H9 (cell line): ENCODE results near the gene ZNF512B. TPM values are rescaled to one million over a fixed set of nuclear protein-coding genes. Genes with fewer than 3 reads are reported as not detected.
A peak's percentile ranks its signal among the peaks of the same experiment; 100 is the strongest.
"Not testable (repeated sequence)": the region's sequence is repeated elsewhere in the genome, so short reads cannot be mapped to it uniquely, and the experiment has no call there.

ENCODE experiments used
- DNase-seq: peaks from one replicate; pipeline ENCODE4 v3.0.0-alpha.2; 2017
- H2AFZ ChIP-seq: one replicate; pipeline ENCODE4 v1.6.1; 2013; ENCODE audit warnings: mild to moderate bottlenecking, low read length, control low read depth, moderate library complexity
- H2AK5ac ChIP-seq: 2 replicates; pipeline ENCODE4 v1.6.1; 2013; ENCODE audit warnings: low read length, control low read depth, mixed read lengths; ENCODE audit not compliant: insufficient read length
- H2BK120ac ChIP-seq: one replicate; pipeline ENCODE4 v1.6.1; 2013; ENCODE audit warnings: low read depth, mild to moderate bottlenecking, low read length, control low read depth, inconsistent platforms; ENCODE audit not compliant: poor library complexity, severe bottlenecking
- H2BK12ac ChIP-seq: 2 replicates; pipeline ENCODE4 v1.6.1; 2013; ENCODE audit warnings: low read length, control low read depth, mixed read lengths, low read depth; ENCODE audit not compliant: insufficient read length
- H2BK15ac ChIP-seq: 2 replicates; pipeline ENCODE4 v1.6.1; 2013; ENCODE audit warnings: low read depth, low read length, control low read depth
- H2BK20ac ChIP-seq: one replicate; pipeline ENCODE4 v1.6.1; 2013; ENCODE audit warnings: low read depth, mild to moderate bottlenecking, low read length, control low read depth, inconsistent platforms; ENCODE audit not compliant: poor library complexity, severe bottlenecking
- H2BK5ac ChIP-seq: 2 replicates; pipeline ENCODE4 v1.6.1; 2013; ENCODE audit warnings: low read length, control low read depth, mixed read lengths; ENCODE audit not compliant: insufficient read length
- H3K14ac ChIP-seq: 2 replicates; pipeline ENCODE4 v1.6.1; 2013; ENCODE audit warnings: low read length, control low read depth; ENCODE audit not compliant: insufficient read depth
- H3K18ac ChIP-seq: 2 replicates; pipeline ENCODE4 v1.6.1; 2013; ENCODE audit warnings: low read depth, mild to moderate bottlenecking, mixed read lengths, low read length, control low read depth; ENCODE audit not compliant: insufficient read length
- H3K23ac ChIP-seq: 2 replicates; pipeline ENCODE4 v1.6.1; 2013; ENCODE audit warnings: low read length, control low read depth, mixed read lengths, low read depth; ENCODE audit not compliant: insufficient read length
- H3K23me2 ChIP-seq: 2 replicates; pipeline ENCODE4 v1.6.1; 2013; ENCODE audit warnings: low read depth, mild to moderate bottlenecking, mixed read lengths, low read length, control low read depth; ENCODE audit not compliant: insufficient read length, poor library complexity, severe bottlenecking
- H3K27ac ChIP-seq: 2 replicates; pipeline ENCODE4 v1.5.1; 2013; ENCODE audit warnings: low read length, control low read depth, mixed read lengths, low read depth; ENCODE audit not compliant: insufficient read length
- H3K27me3 ChIP-seq: 2 replicates; pipeline ENCODE4 v1.6.1; 2013; ENCODE audit warnings: low read length, control low read depth, inconsistent platforms; ENCODE audit not compliant: insufficient read depth
- H3K4ac ChIP-seq: 2 replicates; pipeline ENCODE4 v1.6.1; 2013; ENCODE audit warnings: low read depth, mild to moderate bottlenecking, control low read depth, inconsistent platforms, low read length, moderate library complexity
- H3K4me1 ChIP-seq: 2 replicates; pipeline ENCODE4 v1.6.1; 2013; ENCODE audit warnings: low read length, control low read depth, inconsistent platforms; ENCODE audit not compliant: insufficient read depth
- H3K4me2 ChIP-seq: 2 replicates; pipeline ENCODE4 v1.6.1; 2013; ENCODE audit warnings: low read length, control low read depth, mixed read lengths; ENCODE audit not compliant: insufficient read length, insufficient read depth
- H3K56ac ChIP-seq: 2 replicates; pipeline ENCODE4 v1.6.1; 2013; ENCODE audit warnings: low read depth, mild to moderate bottlenecking, mixed read lengths, low read length, control low read depth; ENCODE audit not compliant: insufficient read length
- H3K79me1 ChIP-seq: 2 replicates; pipeline ENCODE4 v1.6.1; 2013; ENCODE audit warnings: low read depth, mild to moderate bottlenecking, moderate library complexity, low read length, control low read depth, inconsistent platforms; ENCODE audit not compliant: insufficient read depth, poor library complexity, severe bottlenecking
- H3K79me2 ChIP-seq: 2 replicates; pipeline ENCODE4 v1.6.1; 2013; ENCODE audit warnings: low read length, control low read depth, inconsistent platforms; ENCODE audit not compliant: insufficient read depth
- H3K9ac ChIP-seq: 2 replicates; pipeline ENCODE4 v1.6.1; 2013; ENCODE audit warnings: low read length, control low read depth, mixed read lengths; ENCODE audit not compliant: insufficient read length; ENCODE audit errors: extremely low read depth
- H3K9me3 ChIP-seq: one replicate; pipeline ENCODE4 v1.6.1; 2013; ENCODE audit warnings: low read depth, low read length, inconsistent platforms; ENCODE audit not compliant: control insufficient read depth
- H3T11ph ChIP-seq: one replicate; pipeline ENCODE4 v1.6.1; 2013; ENCODE audit warnings: mild to moderate bottlenecking, low read length, control low read depth, inconsistent platforms
- H4K20me1 ChIP-seq: one replicate; pipeline ENCODE4 v1.6.1; 2013; ENCODE audit not compliant: control insufficient read depth, insufficient read length, insufficient read depth
- H4K5ac ChIP-seq: 2 replicates; pipeline ENCODE4 v1.6.1; 2013; ENCODE audit warnings: low read depth, mild to moderate bottlenecking, mixed read lengths, low read length, control low read depth; ENCODE audit not compliant: insufficient read length
- H4K8ac ChIP-seq: replicated peaks from 2 replicates; pipeline ENCODE4 v1.6.1; 2013; ENCODE audit warnings: low read length, control low read depth, mixed read lengths, low read depth; ENCODE audit not compliant: insufficient read length
- H4K91ac ChIP-seq: 2 replicates; pipeline ENCODE4 v1.6.1; 2013; ENCODE audit warnings: low read depth, mild to moderate bottlenecking, moderate library complexity, mixed read lengths, low read length, control low read depth; ENCODE audit not compliant: insufficient read length
- H3K27ac Mint-ChIP-seq, 3 experiments: 2 replicates in 2 of 3; 3 replicates in 1 of 3; pipeline ENCODE4 v1.8.0; 2020 to 2021; ENCODE audit warnings: mixed read lengths in 3 of 3, mild to moderate bottlenecking in 1 of 3, moderate library complexity in 1 of 3
- H3K27me3 Mint-ChIP-seq: 2 replicates; pipeline ENCODE4 v1.8.0; 2021; ENCODE audit warnings: low read depth, mild to moderate bottlenecking, moderate library complexity, mixed read lengths
- H3K36me3 Mint-ChIP-seq, 3 experiments: 2 replicates in 2 of 3; 3 replicates in 1 of 3; pipeline ENCODE4 v1.8.0; 2020 to 2021; ENCODE audit warnings: low read depth in 3 of 3, mixed read lengths in 3 of 3; ENCODE audit not compliant: insufficient read depth in 1 of 3
- H3K4me1 Mint-ChIP-seq, 2 experiments: 2 replicates each; pipeline ENCODE4 v1.8.0; 2020; ENCODE audit warnings: mixed read lengths in 2 of 2
- H3K4me3 Mint-ChIP-seq, 2 experiments: 2 replicates in 1 of 2; 3 replicates in 1 of 2; pipeline ENCODE4 v1.8.0; 2020 to 2021; ENCODE audit warnings: mild to moderate bottlenecking in 2 of 2, mixed read lengths in 2 of 2, moderate library complexity in 1 of 2
- H3K9me3 Mint-ChIP-seq, 2 experiments: 2 replicates in 1 of 2; 3 replicates in 1 of 2; pipeline ENCODE4 v1.8.0; 2020; ENCODE audit warnings: mild to moderate bottlenecking in 2 of 2, mixed read lengths in 2 of 2, moderate library complexity in 1 of 2
- WGBS: extraction: QIAGEN DNeasy Blood & Tissue Kit; methylation state at CpG from one replicate; pipeline ENCODE4 v1.1.7; 2013; ENCODE audit warnings: missing lambda C conversion rate, low lambda C conversion rate, mixed read lengths; ENCODE audit not compliant: insufficient read length; ENCODE audit errors: extremely low coverage; 5-methylcytosine and 5-hydroxymethylcytosine counted together
- total RNA-seq: library from RNA; stranded (reverse); gene quantifications from 2 replicates; pipeline ENCODE4 v1.2.1, GENCODE V29; 2021
- TF ChIP-seq, protein P1 (sequence below): fragments of 200-600 bp; sonication (generic); conservative IDR thresholded peaks from 3 replicates; pipeline ENCODE4 v1.8.0; 2021; ENCODE audit warnings: antibody characterized with exemption, mild to moderate bottlenecking

The ZNF512B gene
- total RNA-seq, 1 experiment from 2014 or later: 46.0 TPM

DNA sequence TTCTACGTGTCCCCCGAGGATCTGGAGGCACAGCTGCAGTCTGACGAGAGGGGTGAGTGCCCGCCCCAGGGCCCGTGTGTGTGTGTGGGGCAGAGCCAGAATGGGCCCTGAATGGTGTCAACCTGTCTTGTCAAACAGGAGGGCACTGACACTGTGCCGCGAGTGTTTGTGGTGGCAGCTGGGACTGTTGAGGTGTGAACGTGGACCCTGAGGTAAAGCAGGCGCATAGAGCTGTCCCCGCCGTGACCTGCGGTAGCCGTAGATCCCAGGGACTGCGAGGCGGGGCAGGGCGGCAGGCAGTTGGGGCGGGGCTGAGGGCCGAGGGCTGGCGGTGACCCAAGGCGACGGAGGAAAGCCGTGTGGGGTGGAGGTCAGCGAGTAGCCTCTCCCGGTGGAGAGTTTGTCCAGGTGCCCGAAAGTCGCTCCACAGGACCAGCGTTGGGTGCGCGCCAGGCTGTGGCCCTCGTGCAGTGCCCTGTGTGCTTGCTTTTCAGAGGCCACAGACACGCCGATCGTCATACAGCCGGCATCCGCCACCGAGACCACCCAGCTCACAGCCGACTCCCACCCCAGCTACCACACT, 38.7 kb downstream of the ZNF512B start:
- no peaks in the 10 kb centered on the region for H3K79me1 ChIP-seq
- no peak overlapping the region for H3K4ac ChIP-seq
- H3K4me1 Mint-ChIP-seq: no peaks in the 10 kb centered on the region
- no peaks in the 10 kb centered on the region for H3K9me3 Mint-ChIP-seq
- H3K27me3 Mint-ChIP-seq: no peaks in the 10 kb centered on the region
- H2BK12ac ChIP-seq: no peak overlapping the region
- no peaks in the 10 kb centered on the region for H3K4me1 ChIP-seq
- H3K4me2 ChIP-seq: no peak overlapping the region
- no peak overlapping the region for H3K56ac ChIP-seq
- no peak overlapping the region for H2BK15ac ChIP-seq
- 0 out of 2 replicates have a peak, but pooled peaks cover 4% of the 10 kb centered on the region for H3K79me2 ChIP-seq
- no peak overlapping the region for H3K18ac ChIP-seq
- no peak overlapping the region for H3K9ac ChIP-seq
- no CpG with 5 or more reads among the region's 37 CpGs for WGBS
- TF ChIP-seq, protein P1, sequence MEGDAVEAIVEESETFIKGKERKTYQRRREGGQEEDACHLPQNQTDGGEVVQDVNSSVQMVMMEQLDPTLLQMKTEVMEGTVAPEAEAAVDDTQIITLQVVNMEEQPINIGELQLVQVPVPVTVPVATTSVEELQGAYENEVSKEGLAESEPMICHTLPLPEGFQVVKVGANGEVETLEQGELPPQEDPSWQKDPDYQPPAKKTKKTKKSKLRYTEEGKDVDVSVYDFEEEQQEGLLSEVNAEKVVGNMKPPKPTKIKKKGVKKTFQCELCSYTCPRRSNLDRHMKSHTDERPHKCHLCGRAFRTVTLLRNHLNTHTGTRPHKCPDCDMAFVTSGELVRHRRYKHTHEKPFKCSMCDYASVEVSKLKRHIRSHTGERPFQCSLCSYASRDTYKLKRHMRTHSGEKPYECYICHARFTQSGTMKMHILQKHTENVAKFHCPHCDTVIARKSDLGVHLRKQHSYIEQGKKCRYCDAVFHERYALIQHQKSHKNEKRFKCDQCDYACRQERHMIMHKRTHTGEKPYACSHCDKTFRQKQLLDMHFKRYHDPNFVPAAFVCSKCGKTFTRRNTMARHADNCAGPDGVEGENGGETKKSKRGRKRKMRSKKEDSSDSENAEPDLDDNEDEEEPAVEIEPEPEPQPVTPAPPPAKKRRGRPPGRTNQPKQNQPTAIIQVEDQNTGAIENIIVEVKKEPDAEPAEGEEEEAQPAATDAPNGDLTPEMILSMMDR: no peak
- no peaks in the 10 kb centered on the region for H4K20me1 ChIP-seq
- H3K27ac ChIP-seq: no peak overlapping the region
- no peak overlapping the region for H3K23ac ChIP-seq
- H3K9me3 ChIP-seq: no peaks in the 10 kb centered on the region
- no peaks in the 10 kb centered on the region for H3K23me2 ChIP-seq
- no peak overlapping the region for H2BK20ac ChIP-seq
- H4K8ac ChIP-seq: no peak overlapping the region
- H2AK5ac ChIP-seq: no peak overlapping the region
- H2BK5ac ChIP-seq: no peak overlapping the region
- no peak overlapping the region for H2BK120ac ChIP-seq
- H3K27ac Mint-ChIP-seq: no peak overlapping the region
- H4K5ac ChIP-seq: no peak overlapping the region
- H3K4me3 Mint-ChIP-seq: peak overlapping the region in 1 of 2 experiments; percentile 42; a peak in 2 of 5 replicates
- DNase-seq: no peak
- no peak overlapping the region for H3K14ac ChIP-seq
- no peak overlapping the region for H4K91ac ChIP-seq
- peaks cover 35 to 69% (median 68%) of the 10 kb centered on the region in 3 experiments for H3K36me3 Mint-ChIP-seq
- H2AFZ ChIP-seq: no peak overlapping the region
- H3K27me3 ChIP-seq: no peaks in the 10 kb centered on the region
- H3T11ph ChIP-seq: no peak overlapping the region

DNA sequence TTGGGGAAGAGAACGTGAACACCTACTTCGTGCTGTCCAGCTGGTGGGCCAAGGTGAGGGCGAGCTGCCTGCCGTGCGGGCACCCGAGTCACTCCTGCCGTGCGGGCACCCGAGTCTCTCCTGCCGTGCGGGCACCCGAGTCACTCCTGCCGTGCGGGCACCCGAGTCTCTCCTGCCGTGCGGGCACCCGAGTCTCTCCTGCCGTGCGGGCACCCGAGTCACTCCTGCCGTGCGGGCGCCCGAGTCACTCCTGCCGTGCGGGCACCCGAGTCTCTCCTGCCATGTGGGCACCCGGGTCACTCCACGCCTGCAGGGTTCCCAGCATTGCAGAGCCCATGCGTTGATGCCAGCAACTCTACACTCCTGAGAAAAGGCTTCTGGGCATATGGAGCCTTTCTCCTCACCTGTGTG, 40.3 kb downstream of the ZNF512B start:
- H3K36me3 Mint-ChIP-seq: peaks cover 34 to 61% (median 53%) of the 10 kb centered on the region in 3 experiments
- not testable (repeated sequence) for H3K4me3 Mint-ChIP-seq, H4K20me1 ChIP-seq, H2BK20ac ChIP-seq, H3K4me1 ChIP-seq, H3K9ac ChIP-seq, H2BK15ac ChIP-seq, H2BK120ac ChIP-seq, DNase-seq, H3K23me2 ChIP-seq, H3K9me3 ChIP-seq, H3K56ac ChIP-seq, H3K79me1 ChIP-seq, H3K4me2 ChIP-seq, H3K4ac ChIP-seq, H3T11ph ChIP-seq, H2AK5ac ChIP-seq, H4K8ac ChIP-seq, H3K18ac ChIP-seq, H3K27me3 ChIP-seq, H2BK12ac ChIP-seq, H3K79me2 ChIP-seq, H3K23ac ChIP-seq, H3K9me3 Mint-ChIP-seq, H3K27me3 Mint-ChIP-seq, H3K14ac ChIP-seq, H3K27ac ChIP-seq, H4K5ac ChIP-seq, H2BK5ac ChIP-seq, H4K91ac ChIP-seq, H3K27ac Mint-ChIP-seq, H3K4me1 Mint-ChIP-seq, H2AFZ ChIP-seq
- no CpG with 5 or more reads among the region's 31 CpGs for WGBS
